Neural cell (in vitro differentiated cells): ENCODE measurements around the gene SYNJ2BP. TPM values are rescaled to one million over a fixed set of nuclear protein-coding genes. Genes with fewer than 3 reads are reported as not detected.
"Not testable (repeated sequence)": the region's sequence is repeated elsewhere in the genome, so short reads cannot be mapped to it uniquely, and the experiment has no call there.

Experiments used
- H2AFZ ChIP-seq: fragments of 200-600, 300-800 bp; sonication (generic), shearing (Covaris generic); 2 replicates; pipeline ENCODE4 v1.6.0; 2014; ENCODE audit warnings: low read depth, mild to moderate bottlenecking, antibody characterized with exemption, low read length, moderate library complexity
- H3F3A ChIP-seq: fragments of 200-600 bp; shearing (Covaris generic); 2 replicates; pipeline ENCODE4 v1.6.1; 2016; ENCODE audit warnings: mild to moderate bottlenecking, moderate library complexity, mixed read lengths, antibody characterized with exemption, low read length; ENCODE audit not compliant: insufficient read depth, poor library complexity, severe bottlenecking
- H3K27ac ChIP-seq: fragments of 200-600, 300-800 bp; sonication (generic), shearing (Covaris generic); 2 replicates; pipeline ENCODE4 v1.5.1; 2014; ENCODE audit warnings: mild to moderate bottlenecking, low read length, moderate library complexity
- H3K27me3 ChIP-seq: fragments of 300-800, 200-600 bp; sonication (generic), shearing (Covaris generic); 2 replicates; pipeline ENCODE4 v1.6.0; 2014; ENCODE audit warnings: mild to moderate bottlenecking, low read depth, low read length, moderate library complexity; ENCODE audit not compliant: insufficient read depth
- H3K36me3 ChIP-seq: fragments of 300-800, 200-600 bp; sonication (generic), shearing (Covaris generic); 2 replicates; pipeline ENCODE4 v1.5.1; 2014; ENCODE audit warnings: mild to moderate bottlenecking, antibody characterized with exemption, low read length, moderate library complexity; ENCODE audit not compliant: insufficient read depth
- H3K4me2 ChIP-seq: fragments of 300-800, 200-600 bp; sonication (generic), shearing (Covaris generic); 2 replicates; pipeline ENCODE4 v1.6.0; 2014; ENCODE audit warnings: mild to moderate bottlenecking, low read length
- H3K4me3 ChIP-seq: fragments of 300-800, 200-600 bp; sonication (generic), shearing (Covaris generic); 2 replicates; pipeline ENCODE4 v1.5.1; 2014; ENCODE audit warnings: mild to moderate bottlenecking, low read length, moderate library complexity
- H3K79me2 ChIP-seq: fragments of 200-600 bp; shearing (Covaris generic); replicated peaks from 2 replicates; pipeline ENCODE4 v1.6.0; 2014; ENCODE audit warnings: mild to moderate bottlenecking, low read length, moderate library complexity; ENCODE audit not compliant: insufficient read depth
- H3K9ac ChIP-seq: fragments of 300-800, 200-600 bp; sonication (generic), shearing (Covaris generic); 2 replicates; pipeline ENCODE4 v1.6.1; 2016; ENCODE audit warnings: mild to moderate bottlenecking, low read length, mixed read lengths
- H3K9me2 ChIP-seq: fragments of 200-600 bp; shearing (Covaris generic); 2 replicates; pipeline ENCODE4 v1.6.1; 2016; ENCODE audit warnings: mild to moderate bottlenecking, low read length, mixed read lengths; ENCODE audit not compliant: insufficient read depth
- H3K9me3 ChIP-seq: fragments of 200-600, 300-800 bp; sonication (generic), shearing (Covaris generic); 2 replicates; pipeline ENCODE4 v1.6.1; 2016; ENCODE audit warnings: mild to moderate bottlenecking, mixed run types, low read length, moderate library complexity, mixed read lengths
- H4K20me1 ChIP-seq: fragments of 200-600 bp; shearing (Covaris generic); 2 replicates; pipeline ENCODE4 v1.6.1; 2016; ENCODE audit warnings: mild to moderate bottlenecking, mixed run types; ENCODE audit not compliant: insufficient read depth
- CTCF ChIP-seq: fragments of 450-650 bp; IDR thresholded peaks from 2 replicates; pipeline ENCODE4 v1.5.1; 2014; ENCODE audit warnings: antibody characterized with exemption, mild to moderate bottlenecking, moderate library complexity; ENCODE audit not compliant: poor library complexity, severe bottlenecking
- EP300 ChIP-seq: fragments of 450-650 bp; conservative IDR thresholded peaks from 2 replicates; pipeline ENCODE4 v1.6.1; 2014; ENCODE audit warnings: antibody characterized with exemption, mild to moderate bottlenecking, moderate library complexity; ENCODE audit not compliant: poor library complexity, severe bottlenecking
- EZH2 ChIP-seq: fragments of 200-600, 300-800 bp; shearing (Covaris generic), sonication (generic); IDR thresholded peaks from 2 replicates; pipeline ENCODE4 v1.6.1; 2014; ENCODE audit warnings: antibody characterized with exemption, low read length, borderline replicate concordance, mild to moderate bottlenecking; ENCODE audit not compliant: insufficient read depth, poor library complexity, severe bottlenecking
- MXI1 ChIP-seq: fragments of 450-650 bp; conservative IDR thresholded peaks from 2 replicates; pipeline ENCODE4 v1.6.1; 2014; ENCODE audit warnings: antibody characterized with exemption, mild to moderate bottlenecking; ENCODE audit not compliant: poor library complexity, severe bottlenecking
- POLR2AphosphoS5 ChIP-seq: IDR thresholded peaks from 2 replicates; pipeline ENCODE4 v1.6.1; 2012
- RAD21 ChIP-seq: fragments of 450-650 bp; conservative IDR thresholded peaks from 2 replicates; pipeline ENCODE4 v1.6.1; 2014; ENCODE audit warnings: antibody characterized with exemption, mild to moderate bottlenecking, moderate library complexity
- REST ChIP-seq: IDR thresholded peaks from 2 replicates; pipeline ENCODE4 v1.6.1; 2012; ENCODE audit warnings: borderline replicate concordance
- SMC3 ChIP-seq: fragments of 450-650 bp; conservative IDR thresholded peaks from 2 replicates; pipeline ENCODE4 v1.6.1; 2014; ENCODE audit warnings: antibody characterized with exemption, mild to moderate bottlenecking, moderate library complexity; ENCODE audit not compliant: poor library complexity
- TAF1 ChIP-seq: IDR thresholded peaks from 2 replicates; pipeline ENCODE4 v1.6.1; 2012; ENCODE audit warnings: low read depth
- polyA plus RNA-seq: library from polyadenylated mRNA; depleted of rRNA; stranded (reverse); fragments of >200 nt; gene quantifications from 2 replicates; pipeline ENCODE4 v1.2.3, GENCODE V29; 2014

The SYNJ2BP gene
- polyA plus RNA-seq, 1 donor from 2014 or later: 27.7 TPM

DNA sequence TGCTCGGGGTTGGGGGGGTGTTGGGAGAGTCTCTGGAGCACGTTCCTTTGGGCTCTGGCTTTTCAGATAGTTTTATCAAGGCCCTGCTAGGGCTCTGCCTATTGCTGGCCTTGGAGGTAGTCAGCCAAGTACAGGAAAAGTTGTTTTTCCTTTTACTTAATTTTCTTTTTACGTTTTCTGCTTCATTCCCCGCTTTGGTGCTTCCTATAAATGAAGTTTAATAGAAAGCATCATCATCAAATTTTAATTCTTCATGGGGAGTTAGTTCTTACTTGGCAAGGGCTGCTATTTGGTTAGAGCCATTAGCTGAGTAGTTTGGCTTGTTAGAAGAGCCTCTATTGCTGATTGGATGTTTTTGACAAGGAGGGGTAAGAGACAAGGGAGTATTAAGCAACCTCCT lies 20.0 kb upstream of the SYNJ2BP start:
- H2AFZ ChIP-seq: no peak overlapping the region
- no peaks in the 10 kb centered on the region for H3K79me2 ChIP-seq
- peaks cover 1% of the 10 kb centered on the region for H3K9me3 ChIP-seq
- no peaks in the 10 kb centered on the region for H3K27me3 ChIP-seq
- H3K9ac ChIP-seq: no peak overlapping the region
- no peaks in the 10 kb centered on the region for H3F3A ChIP-seq
- TF ChIP-seq REST: no peak
- no peak overlapping the region for H3K27ac ChIP-seq
- no peaks in the 10 kb centered on the region for H4K20me1 ChIP-seq
- no peak overlapping the region for H3K4me3 ChIP-seq
- no peaks in the 10 kb centered on the region for H3K36me3 ChIP-seq
- H3K4me2 ChIP-seq: no peak overlapping the region
- no peaks in the 10 kb centered on the region for H3K9me2 ChIP-seq

DNA sequence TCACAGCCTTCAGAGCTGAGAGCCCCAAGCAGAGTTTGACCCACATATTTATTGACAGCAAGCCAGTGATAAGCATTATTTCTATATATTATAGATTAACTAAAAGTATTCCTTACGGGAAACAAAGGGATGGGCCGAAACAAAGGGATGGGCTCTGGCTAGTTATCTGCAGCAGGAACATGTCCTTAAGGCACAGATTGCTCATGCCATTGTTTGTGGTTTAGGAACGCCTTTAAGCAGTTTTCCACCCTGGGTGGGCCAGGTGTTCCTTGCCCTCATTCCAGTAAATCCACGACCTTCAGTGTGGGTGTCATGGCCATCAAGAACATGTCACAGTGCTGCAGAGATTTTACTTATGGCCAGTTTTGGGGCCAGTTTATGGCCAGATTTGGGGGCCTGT lies 9.7 kb upstream of the SYNJ2BP start:
- not testable (repeated sequence) for H4K20me1 ChIP-seq

DNA sequence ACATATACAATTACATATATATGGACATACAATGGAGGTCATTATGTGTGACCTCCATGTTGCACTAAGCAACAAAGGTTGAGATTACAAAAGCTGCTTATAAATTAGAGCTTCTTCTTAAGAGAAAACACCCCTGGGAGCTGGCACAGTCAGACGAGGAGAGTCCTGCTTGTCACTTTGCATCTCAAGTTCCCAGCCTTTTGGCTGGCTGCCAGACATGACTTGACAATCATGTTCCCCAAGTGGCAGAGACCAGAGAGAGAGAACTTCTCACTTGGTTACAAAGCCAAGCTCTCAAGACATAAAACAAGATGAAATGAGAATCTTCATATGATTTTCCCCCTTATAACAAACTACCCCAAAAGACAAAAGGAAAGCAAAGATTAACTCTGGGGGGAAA lies 8.5 kb upstream of the SYNJ2BP start:
- Histone ChIP-seq H3K9me3 (no peaks in the 10 kb centered on the region), H3K4me3 (no peak overlapping the region), H4K20me1 (no peaks in the 10 kb centered on the region), H3K36me3 (no peaks in the 10 kb centered on the region), H3K9me2 (no peaks in the 10 kb centered on the region), H3F3A (no peaks in the 10 kb centered on the region), H3K27me3 (no peaks in the 10 kb centered on the region), H3K27ac (no peak overlapping the region), H3K4me2 (no peak overlapping the region), H3K9ac (no peak overlapping the region), H3K79me2 (no peaks in the 10 kb centered on the region), H2AFZ (no peak overlapping the region)
- TF ChIP-seq POLR2AphosphoS5 (no peak), EP300 (no peak), TAF1 (no peak)

More for the DNA sequence above, 9.7 kb upstream of the SYNJ2BP start:
- H2AFZ ChIP-seq, H3K9ac ChIP-seq, H3K79me2 ChIP-seq, H3K36me3 ChIP-seq, H3K4me3 ChIP-seq, H3K27ac ChIP-seq, H3K9me3 ChIP-seq, H3K9me2 ChIP-seq, H3F3A ChIP-seq, H3K4me2 ChIP-seq, H3K27me3 ChIP-seq: not testable (repeated sequence)

DNA sequence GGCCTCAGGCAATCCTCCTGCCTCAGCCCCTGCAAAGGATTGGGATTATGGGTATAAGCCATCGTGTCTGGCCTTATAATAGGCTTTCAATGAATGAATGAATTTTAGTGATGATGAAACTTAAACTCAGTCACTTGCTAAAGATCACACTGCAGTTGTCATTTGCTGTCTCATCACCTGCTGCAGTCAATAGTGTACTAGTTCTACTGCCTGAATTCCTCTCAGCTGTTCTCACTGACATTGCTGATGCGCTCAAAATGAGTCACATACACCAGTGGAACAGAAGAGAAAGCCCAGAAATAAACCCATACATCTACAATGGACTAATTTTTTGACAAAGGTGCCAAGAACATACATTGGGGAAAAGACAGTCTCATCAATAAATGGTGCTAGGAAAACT lies 5.6 kb upstream of the SYNJ2BP start:
- Histone ChIP-seq H4K20me1 (no peaks in the 10 kb centered on the region), H3K9ac (no peak overlapping the region), H3F3A (no peaks in the 10 kb centered on the region), H2AFZ (no peak overlapping the region), H3K9me3 (no peaks in the 10 kb centered on the region), H3K27me3 (no peaks in the 10 kb centered on the region), H3K36me3 (no peaks in the 10 kb centered on the region), H3K4me2 (no peak overlapping the region), H3K9me2 (no peaks in the 10 kb centered on the region), H3K27ac (no peak overlapping the region), H3K4me3 (no peak overlapping the region), H3K79me2 (no peaks in the 10 kb centered on the region)
- TF ChIP-seq EP300: no peak
- no peak for TF ChIP-seq REST
- no peak for TF ChIP-seq MXI1
- no peak for TF ChIP-seq TAF1
- no peak for TF ChIP-seq POLR2AphosphoS5
- TF ChIP-seq EZH2: no peak
- no peak for TF ChIP-seq RAD21
- TF ChIP-seq SMC3: no peak
- no peak for TF ChIP-seq CTCF
